Measurements from ENCODE around the gene SLC30A7.
"Not testable (repeated sequence)": the region's sequence is repeated elsewhere in the genome, so short reads cannot be mapped to it uniquely, and the experiment has no call there.

The SLC30A7 gene

GRCh38 chr1:100942304-100943046 lies 46.6 kb downstream of the SLC30A7 start:
- no peak for DNase-seq

GRCh38 chr1:100943533-100943932 lies 47.6 kb downstream of the SLC30A7 start:
- DNase-seq = no peak

- DNase-seq = not testable (repeated sequence)
These were observed 50.2 kb downstream of the SLC30A7 start for GRCh38 chr1:100946064-100946463.

- DNase-seq = not testable (repeated sequence)
These were observed 51.9 kb downstream of the SLC30A7 start for GRCh38 chr1:100947816-100948215.

- DNase-seq = not testable (repeated sequence)
These were observed 53.0 kb downstream of the SLC30A7 start for GRCh38 chr1:100948721-100949405.

GRCh38 chr1:100949515-100950158 lies 53.7 kb downstream of the SLC30A7 start:
- not testable (repeated sequence) for DNase-seq

GRCh38 chr1:100950337-100950736 lies 54.4 kb downstream of the SLC30A7 start:
- DNase-seq = no peak

- no peak for DNase-seq
These were observed 54.9 kb downstream of the SLC30A7 start for GRCh38 chr1:100950781-100951180.

GRCh38 chr1:100952104-100952745 lies 56.3 kb downstream of the SLC30A7 start:
- no peak for DNase-seq

GRCh38 chr1:100952970-100953369 lies 57.1 kb downstream of the SLC30A7 start:
- DNase-seq = not testable (repeated sequence)

- no peak for DNase-seq
These were observed 58.3 kb downstream of the SLC30A7 start for GRCh38 chr1:100953960-100954730.

- no peak for DNase-seq
These were observed 59.4 kb downstream of the SLC30A7 start for GRCh38 chr1:100955322-100955721.

- no peak for DNase-seq
These were observed 63.7 kb downstream of the SLC30A7 start for GRCh38 chr1:100959502-100960060.

GRCh38 chr1:100960098-100960497 lies 64.2 kb downstream of the SLC30A7 start:
- DNase-seq = no peak

GRCh38 chr1:100968621-100969020 lies 72.7 kb downstream of the SLC30A7 start:
- DNase-seq = no peak

GRCh38 chr1:100969327-100969726 lies 73.4 kb downstream of the SLC30A7 start:
- DNase-seq = no peak

- DNase-seq = no peak
These were observed 75.1 kb downstream of the SLC30A7 start for GRCh38 chr1:100971021-100971420.

- no peak for DNase-seq
These were observed 76.3 kb downstream of the SLC30A7 start for GRCh38 chr1:100972185-100972584.

GRCh38 chr1:100976936-100977335 lies 81.0 kb downstream of the SLC30A7 start:
- DNase-seq = no peak

GRCh38 chr1:100979631-100980030 lies 83.7 kb downstream of the SLC30A7 start:
- DNase-seq = no peak

GRCh38 chr1:100982793-100983192 lies 86.9 kb downstream of the SLC30A7 start:
- DNase-seq = no peak

GRCh38 chr1:100988121-100988520 lies 92.2 kb downstream of the SLC30A7 start:
- no peak for DNase-seq
